Loucy (cell line): ENCODE measurements around the gene ISX.
A peak's percentile ranks its signal among the peaks of the same experiment; 100 is the strongest.

Source experiments
- H2AFZ ChIP-seq: fragments of 200-600 bp; sonication (generic); 2 replicates; pipeline ENCODE4 v1.6.0; 2016; ENCODE audit warnings: antibody characterized with exemption, mild to moderate bottlenecking, low read length, moderate library complexity
- H3F3A ChIP-seq: fragments of 200-600 bp; 2 replicates; pipeline ENCODE4 v1.6.0; 2016; ENCODE audit warnings: antibody characterized with exemption, low read depth, mild to moderate bottlenecking
- H3K27me3 ChIP-seq: fragments of 200-600 bp; sonication (generic); 2 replicates; pipeline ENCODE4 v1.6.1; 2014; ENCODE audit warnings: low read length, mild to moderate bottlenecking; ENCODE audit not compliant: insufficient read depth, poor library complexity, severe bottlenecking
- H3K36me3 ChIP-seq: fragments of 200-600 bp; sonication (generic); 2 replicates; pipeline ENCODE4 v1.6.1; 2016; ENCODE audit warnings: low read length; ENCODE audit not compliant: insufficient read depth
- H3K4me1 ChIP-seq: fragments of 200-600 bp; sonication (generic); 2 replicates; pipeline ENCODE4 v1.5.1; 2014; ENCODE audit warnings: low read length, mild to moderate bottlenecking; ENCODE audit not compliant: insufficient read depth, poor library complexity, severe bottlenecking
- H3K4me2 ChIP-seq: fragments of 200-600 bp; sonication (generic); 2 replicates; pipeline ENCODE4 v1.6.0; 2014; ENCODE audit warnings: antibody characterized with exemption, low read length, low read depth, mild to moderate bottlenecking; ENCODE audit not compliant: poor library complexity, severe bottlenecking
- H3K4me3 ChIP-seq: fragments of 200-600 bp; sonication (generic); 2 replicates; pipeline ENCODE4 v1.5.1; 2014; ENCODE audit warnings: low read length, mild to moderate bottlenecking, mixed read lengths; ENCODE audit not compliant: poor library complexity, severe bottlenecking
- H3K79me2 ChIP-seq: fragments of 200-600 bp; sonication (generic); 2 replicates; pipeline ENCODE4 v1.6.1; 2014; ENCODE audit warnings: low read length; ENCODE audit not compliant: insufficient read depth
- H3K9ac ChIP-seq: fragments of 200-600 bp; sonication (generic); 2 replicates; pipeline ENCODE4 v1.6.0; 2014; ENCODE audit warnings: mild to moderate bottlenecking, low read depth, low read length, moderate library complexity; ENCODE audit not compliant: poor library complexity, severe bottlenecking
- H3K9me2 ChIP-seq: fragments of 200-600 bp; sonication (generic); replicated peaks from 2 replicates; pipeline ENCODE4 v1.6.1; 2016; ENCODE audit warnings: low read depth, low read length, mixed read lengths
- H3K9me3 ChIP-seq: fragments of 200-600 bp; sonication (generic); 2 replicates; pipeline ENCODE4 v1.6.1; 2014; ENCODE audit warnings: mild to moderate bottlenecking, antibody characterized with exemption, low read length, low read depth; ENCODE audit not compliant: insufficient read depth
- H4K20me1 ChIP-seq: fragments of 200-600 bp; sonication (generic); 2 replicates; pipeline ENCODE4 v1.6.0; 2014; ENCODE audit warnings: antibody characterized with exemption, low read length, mild to moderate bottlenecking; ENCODE audit not compliant: insufficient read depth, poor library complexity, severe bottlenecking
- CTCF ChIP-seq: fragments of 200-600 bp; sonication (generic); conservative IDR thresholded peaks from 2 replicates; pipeline ENCODE4 v1.5.1; 2014; ENCODE audit warnings: mild to moderate bottlenecking, antibody characterized with exemption, low read length
- EZH2phosphoT487 ChIP-seq: fragments of 200-600 bp; IDR thresholded peaks from 2 replicates; pipeline ENCODE4 v1.6.1; 2018; ENCODE audit warnings: antibody characterized with exemption, mild to moderate bottlenecking, moderate library complexity, borderline replicate concordance

ISX gene

GRCh38 chr22:35043252-35043933 is 22.6 kb upstream of the ISX start:
- Histone ChIP-seq H4K20me1 (no peaks in the 10 kb centered on the region), H3K4me1 (no peaks in the 10 kb centered on the region), H3K27me3 (no peaks in the 10 kb centered on the region), H3K36me3 (no peaks in the 10 kb centered on the region), H3K4me3 (no peak overlapping the region), H3K9ac (no peak overlapping the region), H3K4me2 (no peak overlapping the region), H3F3A (no peaks in the 10 kb centered on the region), H3K79me2 (no peaks in the 10 kb centered on the region), H2AFZ (no peak overlapping the region), H3K9me3 (no peaks in the 10 kb centered on the region; the same call in 1 of the 2 replicates), H3K9me2 (no peaks in the 10 kb centered on the region)
- TF ChIP-seq EZH2phosphoT487 (no peak), CTCF (peak; percentile 37; the same call in 1 of the 2 replicates)

- H4K20me1 ChIP-seq = no peaks in the 10 kb centered on the region
- H3K9me2 ChIP-seq = no peaks in the 10 kb centered on the region
- H3K79me2 ChIP-seq = no peaks in the 10 kb centered on the region
- H3K36me3 ChIP-seq = no peaks in the 10 kb centered on the region
- H3K27me3 ChIP-seq = no peaks in the 10 kb centered on the region
- H2AFZ ChIP-seq = no peak overlapping the region
- no peaks in the 10 kb centered on the region for H3K4me1 ChIP-seq
- no peak overlapping the region for H3K4me3 ChIP-seq
- no peaks in the 10 kb centered on the region; the same call in 1 of the 2 replicates for H3K9me3 ChIP-seq
- no peak overlapping the region for H3K4me2 ChIP-seq
- H3F3A ChIP-seq = no peaks in the 10 kb centered on the region
- TF ChIP-seq CTCF (no peak), EZH2phosphoT487 (no peak)
- no peak overlapping the region for H3K9ac ChIP-seq
Measured at GRCh38 chr22:35043934-35044319, 22.0 kb upstream of the ISX start.

GRCh38 chr22:35044607-35045390 is 21.2 kb upstream of the ISX start:
- no peaks in the 10 kb centered on the region for H3K79me2 ChIP-seq

More at GRCh38 chr22:35044607-35045390, 21.2 kb upstream of the ISX start:
- Histone ChIP-seq H3F3A (no peaks in the 10 kb centered on the region), H3K4me3 (no peak overlapping the region), H3K4me1 (no peaks in the 10 kb centered on the region), H3K9me3 (no peaks in the 10 kb centered on the region; the same call in 1 of the 2 replicates), H2AFZ (no peak overlapping the region), H3K9ac (no peak overlapping the region), H4K20me1 (no peaks in the 10 kb centered on the region), H3K4me2 (no peak overlapping the region), H3K36me3 (no peaks in the 10 kb centered on the region), H3K9me2 (no peaks in the 10 kb centered on the region), H3K27me3 (no peaks in the 10 kb centered on the region)
- TF ChIP-seq EZH2phosphoT487 (no peak), CTCF (no peak)
